Measurements from ENCODE around the gene CHL1.
"Not testable (repeated sequence)": the region's sequence is repeated elsewhere in the genome, so short reads cannot be mapped to it uniquely, and the experiment has no call there.

Gene CHL1

GRCh38 chr3:364287-364686 lies 167.7 kb downstream of the CHL1 start:
- Mint-ChIP-seq H3K9me3 (peaks cover 7% of the 10 kb centered on the region), H3K27ac (no peak overlapping the region), H3K4me1 (peaks cover 4% of the 10 kb centered on the region), H3K4me3 (no peak overlapping the region), H3K27me3 (no peaks in the 10 kb centered on the region), H3K36me3 (peaks cover 23% of the 10 kb centered on the region)
- no peak for ATAC-seq

GRCh38 chr3:365268-365667 lies 168.7 kb downstream of the CHL1 start:
- Mint-ChIP-seq H3K36me3 (peaks cover 32% of the 10 kb centered on the region), H3K27ac (no peak overlapping the region), H3K4me3 (no peak overlapping the region), H3K9me3 (peaks cover 7% of the 10 kb centered on the region), H3K4me1 (no peaks in the 10 kb centered on the region), H3K27me3 (no peaks in the 10 kb centered on the region)
- no peak for ATAC-seq

GRCh38 chr3:366253-366652 lies 169.7 kb downstream of the CHL1 start:
- not testable (repeated sequence) for H3K27ac Mint-ChIP-seq, H3K27me3 Mint-ChIP-seq, H3K4me1 Mint-ChIP-seq, ATAC-seq, H3K4me3 Mint-ChIP-seq
- Mint-ChIP-seq H3K9me3 (peaks cover 12% of the 10 kb centered on the region), H3K36me3 (peaks cover 41% of the 10 kb centered on the region)

DNA sequence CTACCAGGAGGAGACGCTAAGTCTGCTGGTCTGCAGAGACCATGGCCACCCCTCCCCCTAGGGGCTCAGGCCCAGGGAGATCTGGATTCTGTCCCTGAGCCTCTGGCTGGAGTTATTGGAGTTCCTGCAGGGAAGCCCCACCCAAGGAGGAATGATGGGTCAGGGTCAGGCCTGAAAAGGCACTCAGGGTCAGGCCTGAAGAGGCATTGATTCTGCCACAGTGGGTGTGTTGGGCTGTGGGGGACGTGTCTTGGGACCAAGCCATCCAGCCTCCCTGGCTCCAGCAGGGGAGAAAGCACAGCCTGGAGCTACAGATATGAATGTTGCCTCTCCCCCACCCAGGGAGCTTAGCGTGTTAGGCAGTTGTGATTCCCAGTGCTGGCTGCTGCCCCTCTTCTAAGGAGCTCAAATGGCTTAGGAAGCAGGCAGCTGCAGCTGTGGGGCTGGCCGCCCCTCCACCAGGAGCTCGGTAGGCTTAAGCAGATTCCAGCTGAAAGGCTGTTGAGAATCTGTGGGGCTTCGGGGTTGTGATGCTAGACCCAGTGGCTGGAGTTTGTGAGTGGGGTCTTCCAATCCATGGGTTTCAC lies 176.7 kb downstream of the CHL1 start:
- no peak for ATAC-seq
- Mint-ChIP-seq H3K4me3 (no peak overlapping the region), H3K9me3 (peaks cover 9% of the 10 kb centered on the region), H3K4me1 (no peaks in the 10 kb centered on the region), H3K27me3 (no peaks in the 10 kb centered on the region), H3K36me3 (peaks cover 32% of the 10 kb centered on the region), H3K27ac (no peak overlapping the region)

DNA sequence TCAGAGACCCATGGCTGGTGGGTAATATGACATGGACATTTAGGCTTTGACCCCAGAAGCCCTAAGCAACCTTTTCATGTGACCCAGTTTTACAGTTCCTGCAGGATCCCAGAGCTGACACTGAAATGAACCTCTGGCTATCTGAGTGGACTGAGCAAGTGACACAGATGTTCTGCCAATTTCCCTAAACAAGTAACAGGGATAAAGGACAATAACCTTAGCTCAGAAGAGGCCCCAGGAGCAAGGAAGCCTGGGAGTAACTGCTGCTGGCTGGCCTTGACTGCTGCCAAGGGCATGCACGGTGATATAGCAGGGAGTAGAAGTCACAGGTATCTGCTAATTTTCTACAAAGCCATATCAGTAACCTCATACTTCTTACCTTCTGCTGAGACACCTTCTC lies 177.9 kb downstream of the CHL1 start:
- no peak for ATAC-seq
- peaks cover 20% of the 10 kb centered on the region for H3K36me3 Mint-ChIP-seq

GRCh38 chr3:377158-377561 lies 180.6 kb downstream of the CHL1 start:
- no peaks in the 10 kb centered on the region for H3K36me3 Mint-ChIP-seq
- H3K27me3 Mint-ChIP-seq, result no peaks in the 10 kb centered on the region
- H3K9me3 Mint-ChIP-seq, result no peaks in the 10 kb centered on the region
- H3K27ac Mint-ChIP-seq, result no peak overlapping the region
- no peaks in the 10 kb centered on the region for H3K4me1 Mint-ChIP-seq
- no peak overlapping the region for H3K4me3 Mint-ChIP-seq
- ATAC-seq, result no peak

More for the DNA sequence above, 177.9 kb downstream of the CHL1 start:
- no peak overlapping the region for H3K4me3 Mint-ChIP-seq
- H3K4me1 Mint-ChIP-seq, result no peaks in the 10 kb centered on the region
- H3K27ac Mint-ChIP-seq, result no peak overlapping the region
- H3K9me3 Mint-ChIP-seq, result peaks cover 6% of the 10 kb centered on the region
- H3K27me3 Mint-ChIP-seq, result no peaks in the 10 kb centered on the region

DNA sequence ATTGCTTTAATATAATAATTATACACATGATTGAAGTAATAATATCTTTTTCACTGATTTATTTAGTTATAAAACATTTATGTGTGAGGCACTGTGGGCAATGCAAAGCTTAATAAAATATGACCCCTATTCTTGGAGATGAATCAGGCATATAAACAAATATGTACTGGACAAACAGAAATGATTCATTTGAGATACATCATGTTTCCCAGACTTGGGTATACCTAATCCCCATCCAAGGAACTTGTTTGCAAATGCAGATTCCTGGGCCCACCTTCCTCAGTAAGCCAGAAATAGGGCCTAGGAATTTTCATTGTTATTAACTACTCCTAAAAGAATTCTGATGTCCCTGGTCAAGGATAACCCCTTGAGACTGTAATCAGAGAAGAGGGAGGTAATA lies 184.2 kb downstream of the CHL1 start:
- Mint-ChIP-seq H3K4me3 (no peak overlapping the region), H3K9me3 (no peaks in the 10 kb centered on the region), H3K4me1 (no peaks in the 10 kb centered on the region), H3K27ac (no peak overlapping the region), H3K27me3 (no peaks in the 10 kb centered on the region), H3K36me3 (no peaks in the 10 kb centered on the region)
- ATAC-seq, result no peak

DNA sequence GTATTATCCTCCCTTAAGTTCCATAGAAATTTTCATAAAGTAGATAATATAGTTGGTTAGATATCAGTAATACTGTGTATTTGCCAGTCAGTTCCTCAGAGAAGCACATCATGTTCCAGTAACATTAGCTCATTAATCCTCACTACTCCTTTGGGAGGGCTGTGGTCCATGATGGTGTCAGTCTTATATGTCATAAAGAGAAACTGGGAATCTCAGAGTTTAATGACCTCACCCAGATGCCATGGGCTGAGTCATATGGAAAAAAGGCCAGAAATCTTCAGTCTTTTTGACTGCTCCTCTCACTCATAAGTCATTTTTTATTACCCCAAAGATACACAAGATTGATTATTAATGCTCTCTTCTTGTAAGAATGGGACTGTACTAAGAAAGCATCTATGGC lies 188.6 kb downstream of the CHL1 start:
- Mint-ChIP-seq H3K27ac (no peak overlapping the region), H3K27me3 (no peaks in the 10 kb centered on the region), H3K4me1 (no peaks in the 10 kb centered on the region), H3K9me3 (no peaks in the 10 kb centered on the region), H3K4me3 (no peak overlapping the region), H3K36me3 (no peaks in the 10 kb centered on the region)
- no peak for ATAC-seq

- no peak for ATAC-seq
- Mint-ChIP-seq H3K4me3 (no peak overlapping the region), H3K9me3 (no peaks in the 10 kb centered on the region), H3K4me1 (no peaks in the 10 kb centered on the region), H3K36me3 (peaks cover 5% of the 10 kb centered on the region), H3K27ac (no peak overlapping the region), H3K27me3 (no peaks in the 10 kb centered on the region)
Observed at GRCh38 chr3:394775-395174, 198.2 kb downstream of the CHL1 start.

DNA sequence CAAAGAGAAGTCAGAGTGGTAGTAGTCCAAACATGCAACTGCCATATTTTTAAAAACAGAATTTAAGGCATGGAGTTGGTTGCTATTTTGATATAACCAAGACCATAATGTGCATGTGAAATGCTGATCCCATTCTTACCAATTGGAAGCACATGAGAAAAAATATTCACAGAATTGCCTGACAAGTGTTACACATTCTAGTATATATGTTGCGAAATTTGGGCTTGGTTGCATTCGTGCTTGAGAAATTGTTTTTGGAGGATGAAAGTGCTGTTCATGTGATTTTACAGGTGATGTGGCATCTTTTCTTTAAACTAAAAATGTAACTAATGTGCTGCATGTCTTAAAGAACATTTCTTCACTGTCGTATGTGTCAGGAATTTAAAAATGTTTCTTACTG lies 199.7 kb downstream of the CHL1 start:
- ATAC-seq, result no peak
- H3K36me3 Mint-ChIP-seq, result peaks cover 5% of the 10 kb centered on the region
- no peak overlapping the region for H3K27ac Mint-ChIP-seq
- H3K4me1 Mint-ChIP-seq, result no peaks in the 10 kb centered on the region
- no peak overlapping the region for H3K4me3 Mint-ChIP-seq
- no peaks in the 10 kb centered on the region for H3K27me3 Mint-ChIP-seq
- H3K9me3 Mint-ChIP-seq, result no peaks in the 10 kb centered on the region

- Mint-ChIP-seq H3K4me1 (no peaks in the 10 kb centered on the region), H3K9me3 (no peaks in the 10 kb centered on the region), H3K36me3 (peaks cover 14% of the 10 kb centered on the region), H3K27ac (no peak overlapping the region), H3K27me3 (no peaks in the 10 kb centered on the region), H3K4me3 (no peak overlapping the region)
- no peak for ATAC-seq
Observed at GRCh38 chr3:399647-400046, 203.1 kb downstream of the CHL1 start.

DNA sequence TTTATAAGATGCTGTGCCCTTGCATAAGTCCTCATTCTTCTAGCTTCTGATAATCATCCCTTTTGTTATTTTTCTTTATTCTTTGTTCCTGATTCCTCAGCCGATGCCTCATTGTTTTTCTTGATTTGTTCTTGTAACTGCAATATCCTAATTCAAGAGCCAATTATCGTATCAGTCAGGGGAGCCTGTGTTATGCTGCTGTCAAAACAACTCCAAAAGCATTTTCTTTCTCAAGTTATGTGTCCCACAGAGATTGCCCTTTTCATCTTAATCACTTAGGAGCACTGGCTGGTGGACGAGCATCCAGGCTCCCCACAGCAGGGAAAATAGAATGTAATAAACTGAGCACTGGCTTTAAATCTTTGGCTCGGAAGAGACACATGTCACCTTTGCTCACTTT lies 207.3 kb downstream of the CHL1 start:
- H3K9me3 Mint-ChIP-seq, result no peaks in the 10 kb centered on the region
- no peak overlapping the region for H3K27ac Mint-ChIP-seq
- no peak for ATAC-seq
- no peaks in the 10 kb centered on the region for H3K4me1 Mint-ChIP-seq
- peaks cover 14% of the 10 kb centered on the region for H3K36me3 Mint-ChIP-seq
- H3K4me3 Mint-ChIP-seq, result no peak overlapping the region
- H3K27me3 Mint-ChIP-seq, result no peaks in the 10 kb centered on the region

DNA sequence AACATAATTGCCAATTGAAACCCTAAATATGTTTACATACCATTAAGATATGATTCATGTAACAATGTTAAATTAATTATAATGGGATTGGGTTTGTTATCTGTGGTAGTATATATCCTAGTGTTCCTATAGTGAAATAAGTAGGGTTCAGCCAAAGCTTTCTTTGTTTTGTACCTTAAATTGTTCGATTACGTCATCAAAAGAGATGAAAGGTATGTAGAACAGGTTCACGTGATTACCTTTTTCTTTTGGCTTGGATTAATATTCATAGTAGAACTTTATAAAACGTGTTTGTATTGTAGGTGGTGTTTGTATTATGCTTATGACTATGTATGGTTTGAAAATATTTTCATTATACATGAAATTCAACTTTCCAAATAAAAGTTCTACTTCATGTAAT lies 212.4 kb downstream of the CHL1 start:
- H3K27ac Mint-ChIP-seq, result no peak overlapping the region
- H3K36me3 Mint-ChIP-seq, result peaks cover under 1% of the 10 kb centered on the region
- no peaks in the 10 kb centered on the region for H3K9me3 Mint-ChIP-seq
- peaks cover 12% of the 10 kb centered on the region for H3K27me3 Mint-ChIP-seq
- H3K4me1 Mint-ChIP-seq, result no peaks in the 10 kb centered on the region
- H3K4me3 Mint-ChIP-seq, result no peak overlapping the region
- ATAC-seq, result no peak

DNA sequence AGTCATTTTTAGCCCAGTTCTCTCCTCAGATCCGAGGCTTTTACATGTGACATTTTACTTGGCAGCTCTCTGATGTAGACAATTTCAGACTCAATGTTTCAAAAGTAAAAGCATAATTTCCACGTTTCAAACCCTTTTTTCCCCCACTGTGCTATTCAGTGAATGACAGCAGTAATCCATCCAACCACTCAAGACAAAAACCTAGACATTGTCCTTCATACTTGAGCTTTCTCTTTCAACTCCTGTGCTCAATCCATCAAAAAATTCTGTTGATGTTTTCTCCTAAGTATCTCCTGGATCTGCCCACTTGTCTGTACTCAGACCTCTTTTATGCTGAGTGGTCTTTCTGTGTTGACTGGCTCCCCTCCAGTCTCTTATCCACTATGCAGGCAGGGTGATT lies 214.7 kb downstream of the CHL1 start:
- Mint-ChIP-seq H3K4me3 (no peak overlapping the region), H3K27me3 (peaks cover 12% of the 10 kb centered on the region), H3K36me3 (no peaks in the 10 kb centered on the region), H3K27ac (no peak overlapping the region), H3K4me1 (no peaks in the 10 kb centered on the region), H3K9me3 (no peaks in the 10 kb centered on the region)
- no peak for ATAC-seq

DNA sequence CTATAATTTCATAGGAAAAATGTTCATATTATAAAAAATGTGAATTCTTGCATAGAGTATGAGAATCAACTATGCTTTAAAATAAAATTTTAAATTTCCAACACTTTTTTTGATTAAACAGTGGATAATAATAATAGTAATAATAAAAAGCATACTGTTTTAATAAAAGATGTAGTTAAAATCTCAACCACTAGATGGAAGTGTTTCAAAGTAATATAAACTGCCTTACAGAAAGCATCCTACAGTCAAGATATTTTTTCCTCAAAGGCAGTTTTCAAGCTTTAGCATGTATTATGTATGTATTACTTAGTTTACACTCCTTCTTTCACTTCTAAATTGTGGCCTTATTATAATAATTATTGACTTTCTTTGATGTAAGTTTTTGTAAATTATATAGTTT lies 217.5 kb downstream of the CHL1 start:
- Mint-ChIP-seq H3K4me3 (no peak overlapping the region), H3K27me3 (peaks cover 12% of the 10 kb centered on the region), H3K27ac (no peak overlapping the region), H3K4me1 (no peaks in the 10 kb centered on the region), H3K9me3 (no peaks in the 10 kb centered on the region), H3K36me3 (no peaks in the 10 kb centered on the region)
- no peak for ATAC-seq

DNA sequence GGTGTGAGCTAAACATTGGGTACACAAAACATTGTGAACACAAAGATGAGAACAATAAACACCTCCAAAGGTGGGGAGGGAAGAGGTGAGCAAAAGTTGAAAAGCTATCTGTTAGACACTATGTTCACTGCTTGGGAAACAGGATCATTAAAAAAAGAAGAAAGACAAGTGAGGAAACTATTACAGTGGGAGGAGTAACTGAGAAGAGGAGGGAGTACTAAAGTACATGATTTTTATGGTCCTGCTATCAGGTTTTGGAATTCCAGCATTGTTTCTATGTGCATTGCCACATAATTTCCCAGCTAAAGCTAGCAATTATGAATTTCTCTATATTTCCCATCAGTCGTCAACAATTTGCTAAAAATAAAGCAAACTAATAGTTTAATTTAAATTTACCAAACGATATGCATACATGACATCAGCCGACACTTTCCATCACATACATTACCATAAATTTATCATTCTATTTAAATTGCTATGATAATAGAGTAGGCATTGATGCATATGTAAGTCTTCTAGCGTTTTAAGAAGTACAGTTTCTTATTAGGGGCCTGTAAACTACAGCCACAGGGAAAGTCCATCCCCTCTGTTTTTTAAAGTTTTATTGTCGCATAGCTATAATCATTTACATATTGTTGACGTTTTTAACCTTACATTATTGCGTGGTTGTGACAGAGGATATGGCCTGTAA lies 221.8 kb downstream of the CHL1 start:
- Mint-ChIP-seq H3K36me3 (no peaks in the 10 kb centered on the region), H3K27ac (no peak overlapping the region), H3K4me1 (no peaks in the 10 kb centered on the region), H3K4me3 (no peak overlapping the region), H3K27me3 (no peaks in the 10 kb centered on the region), H3K9me3 (no peaks in the 10 kb centered on the region)
- ATAC-seq, result no peak

Data from stimulated activated memory B cell treated with anti-CD40 and anti-IgM and Interleukin-4, amounts not matched to agents 10 μg/mL and 1 μg/mL and 100 μg/mL, for 72 hours (primary cell).